ENCODE data around the gene SUPT3H.
"Not testable (repeated sequence)": the region's sequence is repeated elsewhere in the genome, so short reads cannot be mapped to it uniquely, and the experiment has no call there.

Gene SUPT3H

DNA sequence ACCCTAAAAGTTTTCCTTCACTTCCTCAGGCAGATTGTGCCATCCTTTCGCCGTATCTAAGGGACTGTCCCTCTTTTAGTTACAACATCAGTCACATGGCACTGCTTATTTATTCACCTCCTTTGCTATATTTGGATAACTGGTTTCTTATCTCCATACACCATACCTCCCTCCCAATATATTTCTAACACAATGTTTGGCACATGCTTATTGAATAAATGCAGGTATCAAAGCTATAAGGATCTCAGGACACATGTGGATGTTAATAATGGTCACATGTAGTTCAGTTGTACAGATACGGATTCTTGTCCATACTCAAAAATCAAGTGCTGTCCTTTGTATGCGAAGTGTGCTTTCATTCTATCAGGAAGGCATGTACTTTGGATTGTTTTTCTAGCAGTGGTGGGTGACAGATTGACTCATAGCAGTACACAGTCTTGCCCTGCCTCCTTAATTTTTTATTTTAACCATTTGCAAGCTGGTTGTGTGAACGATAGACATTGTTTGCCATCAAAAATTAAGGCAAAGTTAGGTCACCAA lies 456.7 kb downstream of the SUPT3H start:
- TF ChIP-seq FOXP2 (optimal IDR thresholded peaks at IDR 0.05; ENCODE audit: control extremely low read depth, extremely low read length, insufficient read depth) (no peak), POLR2AphosphoS5 (IDR thresholded peaks at IDR 0.05; ENCODE audit: borderline replicate concordance, low read depth, low read length) (no peak), EZH2 (IDR thresholded peaks at IDR 0.05) (no peak)
- no peaks in the 10 kb centered on the region for H3K9me3 ChIP-seq (ENCODE audit: low read depth, low read length)
- H3K9ac ChIP-seq (ENCODE audit: insufficient read length), result no peak overlapping the region
- no peak overlapping the region for H3K4me3 ChIP-seq
- no peaks in the 10 kb centered on the region for H3K36me3 ChIP-seq (ENCODE audit: insufficient read depth, low read length)
- H3K27ac ChIP-seq, result no peak overlapping the region
- no peak for DNase-seq (ENCODE audit: low read depth, low spot score)

- Histone ChIP-seq H3K27ac (peak overlapping the region; percentile 83), H3K9ac (ENCODE audit: insufficient read length) (peak overlapping the region; percentile 21), H3K4me3 (peak overlapping the region; percentile 72), H3K9me3 (ENCODE audit: low read depth, low read length) (no peaks in the 10 kb centered on the region), H3K36me3 (ENCODE audit: insufficient read depth, low read length) (no peaks in the 10 kb centered on the region)
- no peak for TF ChIP-seq FOXP2 (optimal IDR thresholded peaks at IDR 0.05; ENCODE audit: control extremely low read depth, extremely low read length, insufficient read depth)
- no peak for TF ChIP-seq POLR2AphosphoS5 (IDR thresholded peaks at IDR 0.05; ENCODE audit: borderline replicate concordance, low read depth, low read length)
- no peak for TF ChIP-seq EZH2 (IDR thresholded peaks at IDR 0.05)
- peak; percentile 34 for DNase-seq (ENCODE audit: low read depth, low spot score)
These were observed 458.9 kb downstream of the SUPT3H start for GRCh38 chr6:44918671-44919296.

DNA sequence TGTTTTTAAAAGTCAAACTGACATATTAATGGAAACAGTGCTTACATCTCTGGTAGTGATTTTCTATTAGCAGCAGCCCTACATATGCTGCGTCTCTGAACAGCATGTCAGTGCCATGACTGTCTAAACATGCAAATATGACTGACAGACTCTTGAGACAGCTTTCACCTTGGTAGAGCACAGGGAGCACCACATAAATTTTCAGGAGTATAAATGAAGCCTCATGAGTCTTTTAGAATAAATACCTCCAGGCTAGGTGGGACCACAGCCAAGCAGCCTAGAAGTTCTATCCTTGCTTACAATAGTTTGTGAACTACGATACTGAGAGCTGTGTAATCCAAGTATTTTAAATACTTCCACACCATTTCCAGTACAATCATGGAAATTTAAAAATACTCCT lies 460.3 kb downstream of the SUPT3H start:
- Histone ChIP-seq H3K9me3 (ENCODE audit: low read depth, low read length) (no peaks in the 10 kb centered on the region), H3K27ac (no peak overlapping the region; the same call in 1 of the 2 replicates), H3K36me3 (ENCODE audit: insufficient read depth, low read length) (no peaks in the 10 kb centered on the region), H3K4me3 (no peak overlapping the region), H3K9ac (ENCODE audit: insufficient read length) (no peak overlapping the region)
- DNase-seq (ENCODE audit: low read depth, low spot score), result no peak
- TF ChIP-seq FOXP2 (optimal IDR thresholded peaks at IDR 0.05; ENCODE audit: control extremely low read depth, extremely low read length, insufficient read depth) (no peak), POLR2AphosphoS5 (IDR thresholded peaks at IDR 0.05; ENCODE audit: borderline replicate concordance, low read depth, low read length) (no peak), EZH2 (IDR thresholded peaks at IDR 0.05) (no peak)

- Histone ChIP-seq H3K36me3 (ENCODE audit: insufficient read depth, low read length) (no peaks in the 10 kb centered on the region), H3K9ac (ENCODE audit: insufficient read length) (no peak overlapping the region), H3K4me3 (no peak overlapping the region), H3K27ac (no peak overlapping the region), H3K9me3 (ENCODE audit: low read depth, low read length) (no peaks in the 10 kb centered on the region)
- DNase-seq (ENCODE audit: low read depth, low spot score), result no peak
- TF ChIP-seq POLR2AphosphoS5 (IDR thresholded peaks at IDR 0.05; ENCODE audit: borderline replicate concordance, low read depth, low read length) (no peak), FOXP2 (optimal IDR thresholded peaks at IDR 0.05; ENCODE audit: control extremely low read depth, extremely low read length, insufficient read depth) (no peak), EZH2 (IDR thresholded peaks at IDR 0.05) (no peak)
These were observed 462.6 kb downstream of the SUPT3H start for GRCh38 chr6:44915111-44915510.

DNA sequence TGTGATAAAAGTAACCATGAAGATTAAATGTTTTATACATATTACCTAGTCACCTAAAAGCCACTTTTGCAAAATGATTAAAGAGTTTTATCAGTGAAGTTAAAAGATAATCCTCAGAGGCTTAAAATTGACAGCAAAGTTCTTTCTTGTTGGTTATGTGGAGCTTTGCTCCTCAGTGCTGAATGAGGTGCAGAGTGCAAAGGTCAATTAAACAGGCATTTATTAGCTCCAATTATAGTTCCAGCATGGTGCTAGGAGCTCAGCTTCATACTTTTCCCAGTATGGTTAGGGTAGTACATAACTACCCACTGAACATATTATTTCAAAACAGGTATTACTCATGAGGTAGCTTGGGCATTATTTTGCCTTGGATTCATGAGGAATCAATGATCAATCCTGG lies 463.6 kb downstream of the SUPT3H start:
- DNase-seq (ENCODE audit: low read depth, low spot score), result no peak
- Histone ChIP-seq H3K4me3 (no peak overlapping the region), H3K9ac (ENCODE audit: insufficient read length) (no peak overlapping the region), H3K36me3 (ENCODE audit: insufficient read depth, low read length) (no peaks in the 10 kb centered on the region), H3K27ac (no peak overlapping the region), H3K9me3 (ENCODE audit: low read depth, low read length) (no peaks in the 10 kb centered on the region)
- no peak for TF ChIP-seq EZH2 (IDR thresholded peaks at IDR 0.05)
- no peak for TF ChIP-seq FOXP2 (optimal IDR thresholded peaks at IDR 0.05; ENCODE audit: control extremely low read depth, extremely low read length, insufficient read depth)
- TF ChIP-seq POLR2AphosphoS5 (IDR thresholded peaks at IDR 0.05; ENCODE audit: borderline replicate concordance, low read depth, low read length), result no peak

DNA sequence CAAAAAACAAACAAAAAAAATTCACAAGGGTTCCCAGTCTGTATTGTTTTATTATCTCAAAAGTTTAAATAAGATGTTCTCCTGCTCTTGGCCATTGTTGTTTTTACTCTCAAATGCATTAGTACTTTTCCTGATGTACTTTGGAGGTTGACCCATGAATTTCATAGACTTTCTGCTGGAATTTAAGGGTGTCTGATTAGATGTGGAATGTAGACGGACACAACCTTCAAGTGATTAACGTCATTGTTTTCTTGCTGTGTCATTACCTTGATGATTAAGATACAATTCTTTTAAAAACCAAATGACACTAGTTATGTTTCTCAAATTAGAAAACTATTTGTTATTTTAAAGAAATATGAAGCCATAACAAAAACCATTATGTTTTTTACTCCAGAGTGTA lies 471.0 kb downstream of the SUPT3H start:
- DNase-seq (ENCODE audit: low read depth, low spot score), result no peak
- no peaks in the 10 kb centered on the region for H3K36me3 ChIP-seq (ENCODE audit: insufficient read depth, low read length)
- TF ChIP-seq POLR2AphosphoS5 (IDR thresholded peaks at IDR 0.05; ENCODE audit: borderline replicate concordance, low read depth, low read length) (no peak), FOXP2 (optimal IDR thresholded peaks at IDR 0.05; ENCODE audit: control extremely low read depth, extremely low read length, insufficient read depth) (no peak), EZH2 (IDR thresholded peaks at IDR 0.05) (no peak)
- H3K4me3 ChIP-seq, result no peak overlapping the region
- H3K9me3 ChIP-seq (ENCODE audit: low read depth, low read length), result no peaks in the 10 kb centered on the region
- H3K27ac ChIP-seq, result no peak overlapping the region
- H3K9ac ChIP-seq (ENCODE audit: insufficient read length), result no peak overlapping the region

- not testable (repeated sequence) for H3K9ac ChIP-seq (ENCODE audit: insufficient read length); H3K27ac ChIP-seq; H3K4me3 ChIP-seq; DNase-seq (ENCODE audit: low read depth, low spot score); H3K36me3 ChIP-seq (ENCODE audit: insufficient read depth, low read length); H3K9me3 ChIP-seq (ENCODE audit: low read depth, low read length)
These were observed 477.4 kb downstream of the SUPT3H start for GRCh38 chr6:44900358-44900757.

- H3K36me3 ChIP-seq (ENCODE audit: insufficient read depth, low read length), result no peaks in the 10 kb centered on the region
- H3K27ac ChIP-seq, result no peak overlapping the region
- no peaks in the 10 kb centered on the region for H3K9me3 ChIP-seq (ENCODE audit: low read depth, low read length)
- DNase-seq (ENCODE audit: low read depth, low spot score), result no peak
- no peak overlapping the region for H3K9ac ChIP-seq (ENCODE audit: insufficient read length)
- no peak overlapping the region for H3K4me3 ChIP-seq
- no peak for TF ChIP-seq POLR2AphosphoS5 (IDR thresholded peaks at IDR 0.05; ENCODE audit: borderline replicate concordance, low read depth, low read length)
- no peak for TF ChIP-seq FOXP2 (optimal IDR thresholded peaks at IDR 0.05; ENCODE audit: control extremely low read depth, extremely low read length, insufficient read depth)
- TF ChIP-seq EZH2 (IDR thresholded peaks at IDR 0.05), result no peak
These were observed 479.3 kb downstream of the SUPT3H start for GRCh38 chr6:44898296-44898930.

Measured in SK-N-MC (cell line).